Dermis microvascular lymphatic vessel endothelial cell (primary cell): Measurements from ENCODE around the gene NELL1. TPM values are rescaled to one million over a fixed set of nuclear protein-coding genes. Genes with fewer than 3 reads are reported as not detected.

Experiments used
- DNase-seq, 2 donors: peaks; one replicate each; pipeline versions ENCODE4 v3.0.0 to v3.0.0-alpha.2; 2010; ENCODE audit warnings: low read depth in 2 of 2
- total RNA-seq: library from RNA; depleted of rRNA; stranded (reverse); fragments of >200 nt; gene quantifications from 2 replicates; pipeline ENCODE4 v1.2.1, GENCODE V29; 2014

Gene NELL1
- total RNA-seq, 1 donor from 2014 or later, result not detected

- no peak for DNase-seq
Measured at GRCh38 chr11:21411597-21411996, 742.2 kb downstream of the NELL1 start.

DNA sequence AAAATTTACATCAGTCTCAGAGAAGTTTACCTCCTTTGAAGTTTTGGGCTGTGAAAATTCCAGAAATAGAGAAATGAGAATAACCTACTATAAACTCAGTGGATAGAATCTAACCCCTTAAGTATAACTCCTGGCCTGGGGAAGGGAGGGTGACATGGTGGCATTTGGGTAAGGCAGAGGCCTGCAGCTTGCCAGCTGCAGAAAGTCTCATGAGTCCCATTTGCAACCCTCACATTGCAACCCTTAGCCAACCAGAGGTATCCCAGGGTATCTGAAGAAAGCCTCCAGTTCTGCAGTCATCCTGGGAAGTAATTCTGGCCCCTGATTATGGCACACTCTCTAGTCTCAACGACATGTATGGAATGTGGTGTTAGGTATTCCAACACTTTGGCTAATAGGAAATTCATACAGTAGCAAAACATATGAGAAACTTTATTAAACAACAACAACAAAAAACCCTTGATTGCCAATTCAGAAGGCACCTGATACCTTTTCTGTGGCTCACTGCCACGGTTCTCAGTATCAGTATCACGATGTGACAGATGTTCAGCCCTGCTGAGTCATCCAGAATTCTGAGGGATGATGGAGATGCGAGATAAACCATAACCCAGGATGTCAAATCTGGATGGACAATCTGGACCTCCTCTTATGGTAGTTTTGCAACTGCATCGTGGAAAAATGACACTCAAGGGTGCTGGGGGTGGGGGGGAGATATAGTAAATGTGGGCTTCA, 743.4 kb downstream of the NELL1 start:
- DNase-seq, result no peak

DNA sequence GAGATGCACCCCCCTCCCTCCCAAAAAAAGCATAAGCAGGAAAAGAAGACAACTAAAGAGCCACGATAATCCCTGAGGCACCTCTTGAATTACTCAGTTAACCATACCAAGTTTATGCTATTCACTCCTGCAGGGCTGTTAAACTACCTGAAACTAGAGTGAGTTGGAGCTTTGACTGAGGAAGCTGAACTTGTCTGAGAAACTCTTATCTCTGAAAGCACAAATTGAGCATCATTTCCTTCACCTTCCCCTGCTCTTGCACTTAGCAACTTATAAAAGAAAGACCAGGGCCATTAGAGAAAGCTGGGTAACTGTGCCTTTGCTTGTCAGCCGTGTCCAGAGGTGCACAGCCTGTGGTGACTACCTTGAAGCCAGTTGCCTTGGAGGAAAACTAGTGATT, 745.6 kb downstream of the NELL1 start:
- DNase-seq, result no peak

GRCh38 chr11:21415606-21416005, 746.2 kb downstream of the NELL1 start:
- DNase-seq, result no peak

- DNase-seq, result no peak
Measured at GRCh38 chr11:21421711-21422329, 752.4 kb downstream of the NELL1 start.

DNA sequence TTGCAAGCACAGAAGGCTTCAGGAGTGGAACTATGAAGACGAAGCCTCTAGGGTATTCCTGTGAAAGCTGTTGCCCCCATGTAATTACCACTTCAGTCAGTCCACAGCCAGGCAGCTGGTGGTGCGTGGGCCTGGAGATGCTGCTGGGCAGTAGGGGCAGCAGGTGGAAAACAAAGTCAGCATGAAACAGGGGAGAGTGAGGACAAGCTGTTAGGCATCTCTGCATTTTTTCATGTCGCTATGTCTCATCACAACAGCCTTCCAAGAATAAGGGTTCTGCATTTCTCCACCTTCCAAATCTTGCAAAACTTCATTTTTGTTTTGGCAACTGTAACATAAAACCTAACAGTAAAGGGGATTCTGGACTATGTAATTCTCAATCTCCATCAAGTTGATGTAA, 757.5 kb downstream of the NELL1 start:
- no peak for DNase-seq

GRCh38 chr11:21427726-21428125, 758.3 kb downstream of the NELL1 start:
- no peak for DNase-seq

- no peak for DNase-seq
Measured at GRCh38 chr11:21428796-21429195, 759.4 kb downstream of the NELL1 start.

GRCh38 chr11:21429401-21429800, 760.0 kb downstream of the NELL1 start:
- DNase-seq, result no peak

- DNase-seq, result no peak
Measured at GRCh38 chr11:21430537-21430936, 761.2 kb downstream of the NELL1 start.

GRCh38 chr11:21446939-21447590, 777.7 kb downstream of the NELL1 start:
- no peak for DNase-seq

DNA sequence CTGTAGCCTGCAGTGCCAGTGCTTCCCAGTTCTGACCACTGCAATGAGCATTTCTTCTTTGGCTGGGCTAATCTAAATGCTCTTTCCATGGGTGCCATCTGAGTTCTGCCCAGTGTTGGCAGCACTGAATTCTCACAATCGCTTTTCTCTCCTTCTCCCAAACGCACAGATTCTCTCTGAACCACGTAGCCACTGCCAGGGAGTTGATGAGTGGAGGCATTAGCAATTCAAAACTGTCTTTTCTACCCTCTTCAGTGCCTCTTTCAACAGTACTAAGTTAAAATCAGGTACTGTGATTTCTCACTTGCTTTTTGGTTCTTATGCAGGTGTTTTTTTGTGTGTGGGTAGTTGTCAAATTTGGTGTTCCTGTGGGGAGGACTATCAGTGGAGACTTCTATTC, 778.5 kb downstream of the NELL1 start:
- DNase-seq, result no peak

DNA sequence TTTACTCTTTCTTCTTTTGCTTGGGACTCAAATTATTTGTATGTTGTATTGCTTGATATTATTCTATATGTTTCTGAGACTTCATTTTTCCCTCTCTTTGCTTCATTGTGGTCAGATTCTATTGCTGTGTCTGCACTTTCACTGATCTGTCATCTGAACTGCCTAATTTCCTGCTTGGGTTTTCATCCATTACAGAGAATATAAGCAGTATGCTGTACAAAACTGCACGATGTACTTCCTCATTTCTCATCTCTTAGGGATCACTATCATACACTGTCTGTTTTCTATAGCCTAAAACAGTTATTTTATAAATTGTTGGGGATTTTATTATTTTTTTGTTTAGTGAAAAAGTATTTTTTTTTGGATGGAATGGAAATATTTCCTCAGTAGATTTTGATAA, 786.8 kb downstream of the NELL1 start:
- no peak for DNase-seq

- DNase-seq, result no peak
Measured at GRCh38 chr11:21460082-21460481, 790.7 kb downstream of the NELL1 start.

- DNase-seq, result no peak
Measured at GRCh38 chr11:21461701-21462100, 792.3 kb downstream of the NELL1 start.

DNA sequence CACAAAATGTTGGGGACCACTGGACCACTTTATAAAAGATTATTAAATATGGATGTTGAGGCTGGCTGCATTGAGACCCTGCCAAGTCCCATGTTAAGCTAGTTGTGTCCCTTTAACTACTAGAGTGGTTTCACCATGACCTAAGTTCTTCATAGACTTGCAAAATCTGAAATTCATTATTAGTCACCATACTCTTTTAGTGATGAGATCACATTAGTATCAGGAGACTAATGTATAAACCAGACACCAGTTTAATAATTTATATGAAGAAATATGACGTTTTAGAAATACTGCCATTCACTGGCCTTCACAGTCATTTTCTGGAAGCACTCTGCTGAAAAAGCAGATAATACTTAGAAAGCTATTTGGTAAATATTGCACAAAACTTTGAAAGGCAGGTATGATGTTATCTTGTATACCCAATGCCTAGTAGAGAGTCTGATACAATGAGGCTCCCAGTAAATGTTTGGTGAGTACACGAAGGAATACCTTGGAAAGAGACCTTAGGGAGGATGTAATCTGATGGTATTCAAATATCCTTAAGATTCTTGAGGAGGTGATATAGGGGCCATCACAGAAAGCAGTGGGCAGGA, 795.3 kb downstream of the NELL1 start:
- DNase-seq, result no peak

- DNase-seq, result no peak
Measured at GRCh38 chr11:21465203-21465602, 795.8 kb downstream of the NELL1 start.

GRCh38 chr11:21465920-21466319, 796.5 kb downstream of the NELL1 start:
- no peak for DNase-seq

DNA sequence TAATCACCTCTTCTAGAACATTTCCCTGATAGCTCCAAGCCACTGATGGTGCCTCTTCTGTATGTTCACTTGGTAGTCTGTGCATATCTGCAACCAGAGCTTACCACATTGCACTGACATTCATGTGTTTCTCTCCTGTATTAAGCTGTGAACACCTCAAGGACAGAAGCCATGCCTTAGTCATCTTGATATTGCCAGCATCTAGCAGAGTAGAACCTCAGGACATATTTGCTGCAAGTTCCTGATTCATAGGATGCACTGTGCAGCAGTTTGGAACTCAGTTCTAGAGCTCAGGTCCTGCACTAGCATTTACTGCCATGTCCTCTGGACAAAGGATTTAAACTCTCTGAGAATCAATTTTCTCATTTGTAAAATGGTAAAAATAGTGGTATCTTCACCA, 801.1 kb downstream of the NELL1 start:
- no peak for DNase-seq

GRCh38 chr11:21472261-21472660, 802.9 kb downstream of the NELL1 start:
- no peak for DNase-seq

DNA sequence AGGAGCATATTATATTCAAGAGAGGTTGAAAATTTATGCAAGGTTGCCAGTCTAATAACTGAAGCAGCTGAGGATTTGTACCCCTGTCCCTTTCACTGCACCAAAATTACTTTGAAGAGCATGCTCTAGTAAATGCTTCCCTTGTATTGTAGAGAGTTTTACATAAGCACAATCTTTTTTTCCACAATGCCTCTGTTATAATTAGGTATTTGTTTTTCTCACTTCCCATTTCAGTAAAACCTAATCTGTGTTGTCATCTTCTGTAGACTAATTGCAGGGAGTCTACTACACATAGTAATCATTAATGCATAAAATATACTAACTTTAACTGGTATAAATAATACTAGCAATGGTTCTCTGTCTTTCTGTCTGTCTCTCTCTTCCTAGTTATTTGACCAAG, 805.1 kb downstream of the NELL1 start:
- DNase-seq, result no peak

- DNase-seq, result no peak
Measured at GRCh38 chr11:21475276-21475675, 805.9 kb downstream of the NELL1 start.

DNA sequence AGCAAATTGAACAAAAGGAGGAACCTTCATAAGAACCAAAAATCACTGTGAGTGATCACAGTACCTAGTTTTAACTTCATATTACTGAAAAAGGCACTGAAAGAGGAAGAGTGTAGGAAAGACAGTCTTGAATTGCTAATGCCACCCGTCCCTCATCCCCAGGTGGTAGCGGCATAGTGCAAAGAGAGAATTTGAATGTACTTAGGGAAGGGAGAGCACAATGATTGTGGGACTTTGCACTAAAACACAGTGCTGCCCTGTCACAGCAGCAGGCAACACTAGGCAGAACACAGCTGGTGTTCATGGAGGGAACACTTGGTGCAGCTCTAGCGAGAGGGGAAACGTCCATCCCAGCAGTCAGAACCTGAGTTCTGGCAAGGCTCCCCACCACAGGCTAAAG, 807.2 kb downstream of the NELL1 start:
- DNase-seq, result no peak
